G401 (cell line): Measurements from ENCODE around the gene RPTOR. TPM values are rescaled to one million over a fixed set of nuclear protein-coding genes. Genes with fewer than 3 reads are reported as not detected.
A peak's percentile ranks its signal among the peaks of the same experiment; 100 is the strongest.

Experiments used
- DNase-seq: peaks from one replicate; pipeline ENCODE4 v3.0.0-alpha.2; 2015; ENCODE audit warnings: low spot score
- in situ Hi-C: cut with HindIII; loops from 2 replicates; pipeline ENCODE4 v1.10.0; 2016; ENCODE audit warnings: low sequenced_read_pairs, mixed read lengths
- total RNA-seq: library from RNA; depleted of rRNA; stranded (reverse); fragments of >200 nt; shearing (Covaris generic); gene quantifications from 2 replicates; pipeline ENCODE4 v1.2.3, GENCODE V29; 2014

Gene RPTOR
- total RNA-seq, 1 experiment from 2014 or later = 27.7 TPM

DNA sequence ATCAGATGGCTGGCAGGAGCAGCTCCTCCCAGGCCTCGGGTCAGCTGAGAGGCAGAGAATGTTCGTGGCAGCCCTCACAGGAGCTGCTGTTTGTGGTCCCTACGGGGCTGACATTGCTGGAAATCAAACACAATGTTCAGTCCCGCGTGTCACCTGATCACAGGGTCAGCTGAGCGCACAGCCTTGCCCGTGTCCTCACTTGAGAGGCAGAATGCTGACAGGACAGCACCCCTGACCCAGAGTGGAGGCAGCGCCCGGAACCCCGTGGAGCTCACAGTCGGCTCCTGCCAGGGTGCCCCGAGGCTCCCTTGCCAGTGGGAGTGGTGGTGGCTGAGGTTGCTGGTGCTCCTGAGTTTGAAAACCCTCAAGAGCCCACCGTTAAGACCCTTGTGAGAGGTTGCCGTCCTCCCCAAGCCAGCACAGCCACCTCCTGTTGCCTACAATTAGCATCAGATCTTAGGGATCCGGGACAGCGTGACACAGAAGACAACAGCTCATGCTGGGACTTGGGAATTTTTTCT, 443.4 kb downstream of the RPTOR start:
- in situ Hi-C loops = no loop called here
- no peak for DNase-seq

DNA sequence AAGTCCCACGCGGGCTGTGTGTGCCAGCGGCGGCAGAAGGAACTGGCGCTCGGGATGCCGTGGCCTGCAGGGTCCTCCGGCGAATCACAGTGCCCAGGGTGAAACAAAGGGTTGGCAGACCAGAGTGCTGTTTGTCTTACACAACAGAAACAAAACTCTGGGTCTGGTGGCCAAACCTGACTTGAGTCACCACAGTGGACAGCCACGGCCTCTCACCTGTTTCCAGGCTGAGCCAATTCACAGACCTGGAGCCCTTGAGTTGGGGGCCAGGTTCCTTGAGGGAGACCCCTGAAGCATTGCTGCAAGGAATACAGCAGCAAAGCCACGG, 444.9 kb downstream of the RPTOR start:
- in situ Hi-C loops = no loop called here
- no peak for DNase-seq

DNA sequence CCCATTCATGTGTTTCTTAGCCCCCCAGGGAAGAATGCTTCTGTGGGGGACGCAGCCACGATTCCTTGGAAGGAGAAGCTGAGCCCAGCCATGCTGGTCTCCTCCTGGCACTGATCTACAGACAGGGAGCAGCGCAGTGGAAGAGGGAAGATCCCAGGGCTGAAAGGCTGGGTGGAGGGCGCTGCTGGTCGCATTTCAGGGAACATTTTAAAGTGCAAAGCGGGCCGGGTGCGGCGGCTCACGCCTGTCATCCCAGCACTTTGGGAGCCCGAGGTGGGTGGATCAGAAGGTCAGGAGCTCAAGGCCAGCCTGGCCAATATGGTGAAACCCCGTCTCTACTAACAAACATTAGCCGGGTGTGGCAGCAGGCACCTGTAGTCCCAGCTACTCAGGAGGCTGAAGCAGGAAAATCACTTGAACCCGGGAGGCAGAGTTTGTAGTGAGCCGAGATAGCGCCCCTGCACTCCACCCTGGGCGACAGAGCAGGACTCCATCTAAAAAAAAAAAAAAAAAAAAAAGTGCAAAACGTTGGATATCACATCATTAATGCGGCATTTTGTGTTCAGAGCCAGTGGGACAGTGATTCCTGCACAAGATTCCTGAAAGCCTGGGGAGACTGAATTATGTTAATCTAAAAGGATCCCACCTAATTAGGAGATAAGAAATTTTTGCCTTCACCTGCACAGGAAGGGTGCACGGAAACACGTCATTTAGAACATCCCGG, 446.4 kb downstream of the RPTOR start:
- in situ Hi-C loops = no loop called here
- DNase-seq = no peak

- in situ Hi-C loops = no loop called here
- DNase-seq = peak; percentile 61
These were observed 447.0 kb downstream of the RPTOR start, which contains the start of gene CHMP6 for GRCh38 chr17:80991645-80992076. CHMP6 (plus strand) TSS chr17:80991841; CDS start chr17:80991919, 78 bp downstream.

GRCh38 chr17:80992077-80992947, 447.7 kb downstream of the RPTOR start:
- in situ Hi-C loops = no loop called here
- DNase-seq = no peak

GRCh38 chr17:80992948-80993624, 448.4 kb downstream of the RPTOR start:
- in situ Hi-C loops = no loop called here
- DNase-seq = no peak

DNA sequence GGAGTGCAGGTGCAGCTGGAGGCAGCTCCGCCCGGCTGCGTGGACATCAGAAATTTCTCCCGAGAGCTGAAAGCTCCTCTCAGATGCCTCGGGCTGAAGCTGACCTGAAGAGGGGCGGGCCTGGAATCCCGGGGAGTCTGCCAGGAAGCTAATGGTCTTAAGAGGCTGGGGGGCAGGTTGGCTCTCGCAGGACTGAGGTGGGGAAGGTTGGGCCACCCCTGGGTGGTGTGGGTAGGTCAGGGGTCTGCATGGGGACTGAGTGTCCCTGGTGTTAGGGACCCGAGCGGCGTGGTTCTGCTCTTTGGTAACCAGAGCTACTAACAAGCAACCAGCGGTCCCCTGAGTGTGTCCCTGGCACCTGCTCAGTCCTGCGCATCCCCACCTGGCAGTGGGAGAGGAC, 450.5 kb downstream of the RPTOR start:
- in situ Hi-C loops = no loop called here
- DNase-seq = no peak

DNA sequence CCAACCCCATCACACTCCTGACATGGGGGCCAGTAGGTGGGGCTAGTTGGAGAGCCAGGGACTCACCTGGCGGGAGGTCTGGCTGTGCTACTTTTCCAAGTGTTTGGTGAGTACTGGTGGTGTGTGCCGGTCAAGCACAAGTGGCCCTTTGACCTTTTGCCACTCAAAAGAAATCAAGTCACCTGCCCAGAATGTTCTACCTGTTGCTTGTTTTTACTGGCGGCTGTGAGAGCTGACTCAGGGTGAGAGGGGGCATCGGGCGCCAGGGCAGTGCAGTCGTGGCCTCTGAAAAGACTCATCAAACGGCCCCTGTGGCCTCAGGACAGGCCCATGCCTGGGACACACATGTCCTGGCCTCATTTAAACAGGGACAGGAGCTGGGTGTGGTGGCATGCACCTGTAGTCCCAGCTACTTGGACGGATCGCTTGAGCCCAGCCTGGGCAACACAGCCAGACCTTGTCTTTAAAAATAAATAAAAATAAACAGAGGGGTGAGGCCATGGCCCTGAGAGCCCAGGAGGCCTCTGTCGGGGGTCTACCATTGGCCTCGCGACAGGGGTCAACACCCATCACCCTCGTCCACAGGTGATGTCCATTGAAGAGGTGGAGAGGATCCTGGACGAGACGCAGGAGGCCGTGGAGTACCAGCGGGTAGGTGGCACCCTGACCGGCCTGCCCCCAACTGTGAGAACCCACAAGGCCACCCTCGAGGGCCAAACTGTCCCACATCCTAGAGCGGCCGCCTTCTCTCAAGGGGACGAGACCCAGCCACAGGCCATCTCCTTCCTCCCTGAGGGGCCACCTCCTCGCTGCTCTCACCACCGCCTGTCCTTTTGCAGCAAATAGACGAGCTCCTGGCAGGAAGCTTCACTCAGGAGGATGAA, 452.0 kb downstream of the RPTOR start:
- in situ Hi-C loops = no loop called here
- DNase-seq = no peak

DNA sequence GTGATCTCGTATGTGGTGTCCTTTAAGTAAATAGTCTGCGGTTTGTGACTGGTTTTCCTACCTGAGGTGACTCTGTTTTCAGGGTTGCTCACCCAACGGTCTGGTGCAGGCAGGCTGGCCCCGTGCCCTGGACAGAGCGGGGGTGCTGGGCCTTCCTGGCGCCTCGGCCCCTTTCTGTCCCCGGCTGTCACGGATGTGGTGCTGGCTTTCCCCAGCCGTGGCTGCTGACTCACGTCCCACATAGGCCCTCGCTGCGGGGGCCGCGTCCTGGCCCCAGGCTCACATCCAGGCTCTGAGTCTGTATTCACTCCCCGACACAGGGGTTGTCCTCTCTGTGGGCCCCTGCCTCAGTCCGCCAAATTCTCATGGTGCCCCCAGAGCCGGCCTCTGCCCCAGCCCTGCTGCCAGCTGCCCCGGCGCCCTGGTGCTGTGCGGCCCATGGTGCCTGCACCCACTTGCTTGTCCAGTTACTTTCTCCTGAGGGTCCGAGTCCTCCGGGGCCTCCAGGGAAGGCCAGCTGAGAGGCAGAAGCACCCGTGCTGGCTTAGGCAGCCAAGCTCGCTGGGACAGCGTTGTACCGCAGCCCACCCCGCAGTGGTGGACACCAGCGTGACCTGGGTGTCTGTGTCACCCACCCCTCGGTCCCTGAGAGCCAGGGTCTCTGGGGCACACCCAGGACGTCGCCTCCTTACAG, 452.9 kb downstream of the RPTOR start:
- in situ Hi-C loops = no loop called here
- no peak for DNase-seq

- in situ Hi-C loops = no loop called here
- DNase-seq = no peak
These were observed 453.6 kb downstream of the RPTOR start for GRCh38 chr17:80998118-80998747.

GRCh38 chr17:80998748-80999535, 454.3 kb downstream of the RPTOR start:
- in situ Hi-C loops = no loop called here
- DNase-seq = no peak

GRCh38 chr17:80999536-81000333, 455.1 kb downstream of the RPTOR start:
- no peak for DNase-seq
- in situ Hi-C loops = no loop called here

- DNase-seq = no peak
- in situ Hi-C loops = no loop called here
These were observed 455.6 kb downstream of the RPTOR start for GRCh38 chr17:81000334-81000630.

DNA sequence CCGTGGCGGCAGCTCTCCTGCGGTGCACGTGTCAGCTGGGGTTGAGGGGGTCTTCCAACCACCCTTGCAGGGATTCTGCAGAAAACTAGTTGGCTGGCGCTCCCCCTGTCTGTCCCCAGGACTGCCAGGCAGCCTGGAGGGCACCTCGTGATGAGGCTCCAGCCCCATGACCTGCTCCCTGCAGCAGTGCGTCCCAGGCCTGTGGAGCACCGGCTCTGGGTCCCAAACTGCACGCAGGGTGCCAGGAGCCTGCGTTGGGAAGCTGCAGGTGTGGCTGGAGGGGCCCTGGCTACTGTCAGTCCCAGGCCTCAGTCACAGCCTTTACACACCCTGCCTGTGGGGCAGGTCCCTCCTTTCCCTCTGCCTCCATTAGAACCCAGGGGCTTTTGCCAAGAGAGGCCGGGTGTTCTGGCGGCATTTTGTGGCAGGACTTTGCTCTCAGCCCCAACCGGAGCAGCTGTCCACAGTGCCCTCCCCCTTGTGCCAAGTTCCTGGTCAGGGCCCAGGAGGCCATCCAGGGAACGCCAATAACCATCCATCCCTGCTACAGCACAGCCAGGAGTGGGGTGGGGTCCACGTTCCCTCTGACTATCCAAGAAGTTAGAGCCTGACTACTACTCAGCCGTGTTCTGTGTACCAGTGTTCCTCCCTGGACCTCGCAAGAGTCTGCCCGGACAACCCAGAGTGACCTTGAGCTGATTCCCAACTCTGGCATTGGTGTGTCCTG, 456.2 kb downstream of the RPTOR start:
- in situ Hi-C loops = no loop called here
- no peak for DNase-seq

DNA sequence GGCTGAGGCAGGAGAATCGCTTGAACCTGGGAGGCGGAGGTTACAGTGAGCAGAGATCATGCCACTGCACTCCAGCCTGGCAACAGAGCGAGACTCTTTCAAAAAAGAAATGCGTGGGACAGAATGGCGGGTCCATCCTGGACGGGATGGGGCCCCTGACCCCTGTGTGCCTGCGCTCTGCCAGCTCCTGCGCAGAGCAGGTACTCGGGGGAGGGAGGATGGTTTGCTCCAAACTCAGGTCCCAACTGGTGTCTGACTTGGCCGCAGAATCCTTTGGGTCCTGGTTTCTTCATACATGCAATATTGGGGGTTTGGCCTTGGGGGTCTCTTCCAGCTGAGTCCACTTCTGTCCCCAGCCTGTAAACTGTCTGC, 457.4 kb downstream of the RPTOR start:
- in situ Hi-C loops = no loop called here
- no peak for DNase-seq
